ENCODE measurements around the gene RDH14. TPM values are rescaled to one million over a fixed set of nuclear protein-coding genes. Genes with fewer than 3 reads are reported as not detected.

RDH14 gene
- total RNA-seq, 2 donors from 2014 or later: 20.2 to 23.8 TPM

DNA sequence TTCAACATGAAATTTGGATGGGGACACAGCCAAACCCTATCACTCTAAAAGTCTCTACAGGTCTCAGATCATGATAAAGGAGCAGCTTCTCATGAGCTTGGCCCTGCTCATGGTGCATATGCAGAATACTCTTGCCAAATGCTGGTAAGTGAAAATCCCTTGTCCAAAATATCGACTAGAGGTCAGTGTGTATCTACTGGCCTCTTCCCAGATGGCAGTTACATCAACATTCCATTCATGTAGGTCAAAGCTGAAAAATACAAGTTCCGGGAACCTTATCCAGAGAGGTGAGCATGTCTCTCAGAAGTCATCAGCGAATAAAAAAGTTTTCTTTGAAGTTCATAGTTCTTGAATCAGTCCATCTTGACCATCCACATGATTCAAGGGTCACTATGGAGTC lies 36.5 kb upstream of the RDH14 start:
- H3K36me3 ChIP-seq: no peaks in the 10 kb centered on the region
- H3K27me3 ChIP-seq: no peaks in the 10 kb centered on the region
- no peaks in the 10 kb centered on the region for H3K4me1 ChIP-seq
- intact Hi-C loops (cut with DNase I): no loop called here
- no peak for DNase-seq
- no peak overlapping the region for H3K4me3 ChIP-seq
- no peaks in the 10 kb centered on the region for H3K9me3 ChIP-seq
- H3K9ac ChIP-seq (ENCODE audit: low read depth in 2 of 2, low read length in 2 of 2): no peak overlapping the region
- no peak overlapping the region for H3K27ac ChIP-seq
- no peak for TF ChIP-seq CTCF (IDR thresholded peaks at IDR 0.05)

DNA sequence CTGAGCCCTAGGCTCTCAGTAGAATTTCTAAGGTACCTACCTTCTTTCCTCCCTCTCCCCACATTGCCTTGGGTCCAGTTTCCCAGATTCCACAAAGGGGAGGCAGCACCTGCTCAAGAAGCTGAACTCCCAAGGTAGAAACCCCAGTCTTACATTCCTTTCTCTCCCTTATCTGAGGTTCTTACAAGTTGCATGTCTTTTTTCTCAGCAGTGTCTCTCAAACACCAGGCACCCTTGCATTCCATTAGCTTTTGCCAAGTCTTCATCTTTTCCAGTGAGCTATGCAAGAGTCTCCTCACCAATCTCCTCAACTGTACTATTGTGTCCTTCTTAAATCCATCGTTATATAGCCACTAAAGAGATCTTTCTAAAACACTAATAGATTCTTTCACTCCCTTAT lies 33.0 kb upstream of the RDH14 start:
- no peaks in the 10 kb centered on the region for H3K27me3 ChIP-seq
- no peaks in the 10 kb centered on the region for H3K36me3 ChIP-seq
- H3K9ac ChIP-seq (ENCODE audit: low read depth in 2 of 2, low read length in 2 of 2): no peak overlapping the region
- no peaks in the 10 kb centered on the region for H3K4me1 ChIP-seq
- DNase-seq: no peak
- TF ChIP-seq CTCF (IDR thresholded peaks at IDR 0.05): no peak
- intact Hi-C loops (cut with DNase I): no loop called here
- H3K9me3 ChIP-seq: no peaks in the 10 kb centered on the region
- H3K27ac ChIP-seq: no peak overlapping the region
- H3K4me3 ChIP-seq: no peak overlapping the region

- H3K4me3 ChIP-seq: no peak overlapping the region
- intact Hi-C loops (cut with DNase I): no loop called here
- H3K36me3 ChIP-seq: no peaks in the 10 kb centered on the region
- no peak overlapping the region for H3K9ac ChIP-seq (ENCODE audit: low read depth in 2 of 2, low read length in 2 of 2)
- no peaks in the 10 kb centered on the region for H3K4me1 ChIP-seq
- no peak for TF ChIP-seq CTCF (IDR thresholded peaks at IDR 0.05)
- H3K27me3 ChIP-seq: no peaks in the 10 kb centered on the region
- H3K9me3 ChIP-seq: no peaks in the 10 kb centered on the region
- no peak for DNase-seq
- H3K27ac ChIP-seq: no peak overlapping the region
These were observed 31.9 kb upstream of the RDH14 start for GRCh38 chr2:18592372-18592771.

DNA sequence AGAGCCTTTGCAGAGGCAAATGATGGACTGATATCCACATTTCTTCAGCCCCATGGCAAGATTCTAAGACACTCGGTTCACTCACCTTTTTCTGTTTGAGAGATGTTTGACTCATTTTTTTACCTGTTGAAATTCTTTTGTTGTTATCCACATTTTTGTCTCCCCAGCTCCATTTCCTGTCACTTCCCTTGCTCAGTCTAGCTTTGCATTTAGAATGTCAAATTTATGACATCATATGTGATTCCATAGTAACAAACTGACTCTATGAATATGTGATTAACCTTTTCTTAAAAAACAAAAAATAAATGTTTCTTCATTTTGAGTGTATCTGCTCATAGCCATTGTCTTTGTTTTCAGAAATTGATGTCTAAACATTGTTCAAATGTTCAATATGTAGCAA lies 28.9 kb upstream of the RDH14 start, which contains the start of gene NT5C1B:
TSS of gene NT5C1B (minus strand) at position 216 of the 400 bp plus-strand sequence. CDS start at position 115, 101 bp downstream.
- TF ChIP-seq CTCF (IDR thresholded peaks at IDR 0.05): no peak
- no peak for DNase-seq
- intact Hi-C loops (cut with DNase I): no loop called here
- Histone ChIP-seq H3K27me3 (no peaks in the 10 kb centered on the region), H3K4me3 (no peak within 1 kb of the TSS), H3K4me1 (no peaks in the 10 kb centered on the region), H3K27ac (no peak within 1 kb of the TSS), H3K36me3 (no peaks in the 10 kb centered on the region), H3K9ac (ENCODE audit: low read depth in 2 of 2, low read length in 2 of 2) (no peak within 1 kb of the TSS), H3K9me3 (no peaks in the 10 kb centered on the region)

GRCh38 chr2:18588802-18589201 lies 28.3 kb upstream of the RDH14 start:
- intact Hi-C loops (cut with DNase I): no loop called here

More at GRCh38 chr2:18588802-18589201, 28.3 kb upstream of the RDH14 start:
- Histone ChIP-seq H3K36me3 (no peaks in the 10 kb centered on the region), H3K27me3 (no peaks in the 10 kb centered on the region), H3K27ac (no peak overlapping the region), H3K9ac (ENCODE audit: low read depth in 2 of 2, low read length in 2 of 2) (no peak overlapping the region), H3K4me1 (no peaks in the 10 kb centered on the region), H3K9me3 (no peaks in the 10 kb centered on the region), H3K4me3 (no peak overlapping the region)
- TF ChIP-seq CTCF (IDR thresholded peaks at IDR 0.05): no peak
- DNase-seq: no peak
